CD4-positive, alpha-beta T cell treated with Interleukin-15 for 1 hour (primary cell): ENCODE measurements around the gene ZFX.

Source experiments
- DNase-seq: peaks from one replicate; pipeline ENCODE4 v3.0.0-alpha.2; 2020

Gene ZFX

GRCh38 chrX:24203072-24203808 lies 53.7 kb downstream of the ZFX start:
- DNase-seq = no peak

GRCh38 chrX:24204331-24204730 lies 54.8 kb downstream of the ZFX start:
- DNase-seq = no peak

GRCh38 chrX:24204958-24205357 lies 55.4 kb downstream of the ZFX start:
- no peak for DNase-seq

- no peak for DNase-seq
Measured at GRCh38 chrX:24207826-24208225, 58.3 kb downstream of the ZFX start.

GRCh38 chrX:24208496-24209240 lies 59.1 kb downstream of the ZFX start:
- DNase-seq = no peak

- no peak for DNase-seq
Measured at GRCh38 chrX:24210190-24210589, 60.7 kb downstream of the ZFX start.

GRCh38 chrX:24214568-24214967 lies 65.0 kb downstream of the ZFX start:
- DNase-seq = no peak

- no peak for DNase-seq
Measured at GRCh38 chrX:24215272-24215671, 65.7 kb downstream of the ZFX start.

GRCh38 chrX:24216037-24216436 lies 66.5 kb downstream of the ZFX start:
- no peak for DNase-seq

- no peak for DNase-seq
Measured at GRCh38 chrX:24216827-24217226, 67.3 kb downstream of the ZFX start.

- no peak for DNase-seq
Measured at GRCh38 chrX:24219320-24219719, 69.8 kb downstream of the ZFX start.

GRCh38 chrX:24221872-24222271 lies 72.3 kb downstream of the ZFX start:
- DNase-seq = no peak

- no peak for DNase-seq
Measured at GRCh38 chrX:24225265-24225664, 75.7 kb downstream of the ZFX start.

GRCh38 chrX:24226176-24226575 lies 76.6 kb downstream of the ZFX start:
- DNase-seq = no peak

- DNase-seq = no peak
Measured at GRCh38 chrX:24228596-24228995, 79.1 kb downstream of the ZFX start.

GRCh38 chrX:24229400-24229879 lies 79.9 kb downstream of the ZFX start:
- DNase-seq = no peak

- no peak for DNase-seq
Measured at GRCh38 chrX:24229976-24230375, 80.4 kb downstream of the ZFX start.

- no peak for DNase-seq
Measured at GRCh38 chrX:24231131-24231540, 81.6 kb downstream of the ZFX start.

- no peak for DNase-seq
Measured at GRCh38 chrX:24231641-24232179, 82.2 kb downstream of the ZFX start.

- DNase-seq = no peak
Measured at GRCh38 chrX:24232796-24233195, 83.3 kb downstream of the ZFX start.

- DNase-seq = no peak
Measured at GRCh38 chrX:24235084-24235710, 85.7 kb downstream of the ZFX start.

- DNase-seq = no peak
Measured at GRCh38 chrX:24241822-24242648, 92.5 kb downstream of the ZFX start.
